IPS-20b (cell line): ENCODE results near the gene DCC.

ENCODE experiments used
- H3K27ac ChIP-seq: one replicate; pipeline ENCODE4 v1.5.1; 2013; ENCODE audit warnings: low read length
- H3K27me3 ChIP-seq: 2 replicates; pipeline ENCODE4 v1.6.1; 2013; ENCODE audit warnings: mild to moderate bottlenecking, low read length, inconsistent platforms; ENCODE audit not compliant: insufficient read depth
- H3K36me3 ChIP-seq: 2 replicates; pipeline ENCODE4 v1.6.1; 2013; ENCODE audit warnings: low read depth, mild to moderate bottlenecking, inconsistent platforms, low read length, moderate library complexity; ENCODE audit not compliant: insufficient read depth
- H3K4me1 ChIP-seq: 2 replicates; pipeline ENCODE4 v1.6.1; 2013; ENCODE audit warnings: mild to moderate bottlenecking, control low read depth, inconsistent platforms, low read length, moderate library complexity; ENCODE audit not compliant: insufficient read depth
- H3K4me3 ChIP-seq: 2 replicates; pipeline ENCODE4 v1.5.1; 2013; ENCODE audit warnings: mild to moderate bottlenecking, low read length, inconsistent platforms
- H3K9ac ChIP-seq: 2 replicates; pipeline ENCODE4 v1.6.1; 2013; ENCODE audit warnings: low read depth, mild to moderate bottlenecking, inconsistent platforms, low read length, moderate library complexity
- H3K9me3 ChIP-seq: 2 replicates; pipeline ENCODE4 v1.6.1; 2013; ENCODE audit warnings: mild to moderate bottlenecking, low read depth, low read length, inconsistent platforms; ENCODE audit not compliant: insufficient read depth

Gene DCC

GRCh38 chr18:53018791-53019190 is 678.8 kb downstream of the DCC start:
- H3K4me3 ChIP-seq = no peak overlapping the region

GRCh38 chr18:53025247-53025646 is 685.2 kb downstream of the DCC start:
- no peaks in the 10 kb centered on the region for H3K27me3 ChIP-seq
- H3K4me3 ChIP-seq = no peak overlapping the region
- H3K9ac ChIP-seq = no peak overlapping the region
- no peaks in the 10 kb centered on the region for H3K36me3 ChIP-seq
- no peak overlapping the region for H3K27ac ChIP-seq
- H3K9me3 ChIP-seq = no peaks in the 10 kb centered on the region
- no peaks in the 10 kb centered on the region for H3K4me1 ChIP-seq

More at GRCh38 chr18:53018791-53019190, 678.8 kb downstream of the DCC start:
- H3K9me3 ChIP-seq = no peaks in the 10 kb centered on the region
- no peaks in the 10 kb centered on the region for H3K4me1 ChIP-seq
- no peaks in the 10 kb centered on the region for H3K36me3 ChIP-seq
- no peaks in the 10 kb centered on the region for H3K27me3 ChIP-seq
- H3K9ac ChIP-seq = no peak overlapping the region
- no peak overlapping the region for H3K27ac ChIP-seq

DNA sequence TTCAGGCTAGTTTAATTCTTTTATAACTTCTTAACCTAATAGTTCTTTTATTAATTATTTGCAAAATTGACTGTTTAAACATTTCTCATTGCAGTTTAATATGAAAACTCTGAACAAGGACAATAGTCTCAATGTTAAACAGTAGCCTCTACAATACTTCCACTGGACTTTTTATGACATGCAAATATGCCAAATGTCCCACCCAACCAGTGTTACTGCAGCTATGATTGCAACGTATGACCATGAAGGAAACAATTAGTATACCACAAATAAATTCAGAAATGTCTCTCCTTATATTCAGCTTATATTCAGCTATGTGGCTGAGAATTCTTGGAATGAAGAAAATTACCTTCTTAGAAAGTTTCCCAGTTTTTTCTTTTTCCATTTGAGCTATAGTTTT is 688.6 kb downstream of the DCC start:
- no peak overlapping the region for H3K27ac ChIP-seq
- H3K9me3 ChIP-seq = no peaks in the 10 kb centered on the region
- no peak overlapping the region for H3K9ac ChIP-seq
- H3K4me3 ChIP-seq = no peak overlapping the region
- no peaks in the 10 kb centered on the region for H3K36me3 ChIP-seq
- no peaks in the 10 kb centered on the region for H3K27me3 ChIP-seq
- no peaks in the 10 kb centered on the region for H3K4me1 ChIP-seq

DNA sequence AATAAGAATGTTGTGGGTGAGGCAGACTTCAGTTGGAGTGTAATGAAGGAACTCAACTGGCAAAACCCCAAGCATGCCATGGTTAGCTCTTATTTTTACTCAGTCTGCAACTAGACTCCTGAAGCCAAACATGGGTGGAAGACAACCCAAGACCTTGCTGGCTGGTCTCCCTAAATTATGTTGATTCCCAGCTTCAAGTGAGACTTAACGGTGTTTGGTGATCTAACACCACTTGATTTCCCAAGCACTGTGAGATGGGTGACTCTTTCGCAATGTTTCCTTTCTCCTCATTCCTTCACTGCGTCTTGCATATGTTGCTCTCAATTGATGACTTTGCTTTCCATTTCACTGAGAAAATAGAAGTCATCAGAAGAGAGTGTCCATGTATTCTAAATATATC is 693.1 kb downstream of the DCC start:
- H3K27me3 ChIP-seq = no peaks in the 10 kb centered on the region
- no peaks in the 10 kb centered on the region for H3K9me3 ChIP-seq

GRCh38 chr18:53038608-53039007 is 698.6 kb downstream of the DCC start:
- no peak overlapping the region for H3K4me3 ChIP-seq
- no peaks in the 10 kb centered on the region for H3K4me1 ChIP-seq
- H3K27ac ChIP-seq = no peak overlapping the region
- no peaks in the 10 kb centered on the region for H3K27me3 ChIP-seq
- H3K9me3 ChIP-seq = no peaks in the 10 kb centered on the region
- no peaks in the 10 kb centered on the region for H3K36me3 ChIP-seq
- H3K9ac ChIP-seq = no peak overlapping the region

More for the DNA sequence above, 693.1 kb downstream of the DCC start:
- Histone ChIP-seq H3K4me1 (no peaks in the 10 kb centered on the region), H3K4me3 (no peak overlapping the region), H3K27ac (no peak overlapping the region), H3K9ac (no peak overlapping the region), H3K36me3 (no peaks in the 10 kb centered on the region)

GRCh38 chr18:53040286-53040685 is 700.3 kb downstream of the DCC start:
- Histone ChIP-seq H3K9ac (no peak overlapping the region), H3K9me3 (no peaks in the 10 kb centered on the region), H3K4me3 (no peak overlapping the region), H3K36me3 (no peaks in the 10 kb centered on the region), H3K27me3 (no peaks in the 10 kb centered on the region), H3K27ac (no peak overlapping the region), H3K4me1 (no peaks in the 10 kb centered on the region)

- H3K27ac ChIP-seq = no peak overlapping the region
- H3K9ac ChIP-seq = no peak overlapping the region
- H3K36me3 ChIP-seq = no peaks in the 10 kb centered on the region
- H3K4me3 ChIP-seq = no peak overlapping the region
- H3K27me3 ChIP-seq = no peaks in the 10 kb centered on the region
- H3K9me3 ChIP-seq = no peaks in the 10 kb centered on the region
- no peaks in the 10 kb centered on the region for H3K4me1 ChIP-seq
Observed at GRCh38 chr18:53056064-53056463, 716.1 kb downstream of the DCC start.

- Histone ChIP-seq H3K27ac (no peak overlapping the region), H3K27me3 (no peaks in the 10 kb centered on the region), H3K4me1 (no peaks in the 10 kb centered on the region), H3K9ac (no peak overlapping the region), H3K4me3 (no peak overlapping the region), H3K36me3 (no peaks in the 10 kb centered on the region), H3K9me3 (no peaks in the 10 kb centered on the region)
Observed at GRCh38 chr18:53070788-53071187, 730.8 kb downstream of the DCC start.

DNA sequence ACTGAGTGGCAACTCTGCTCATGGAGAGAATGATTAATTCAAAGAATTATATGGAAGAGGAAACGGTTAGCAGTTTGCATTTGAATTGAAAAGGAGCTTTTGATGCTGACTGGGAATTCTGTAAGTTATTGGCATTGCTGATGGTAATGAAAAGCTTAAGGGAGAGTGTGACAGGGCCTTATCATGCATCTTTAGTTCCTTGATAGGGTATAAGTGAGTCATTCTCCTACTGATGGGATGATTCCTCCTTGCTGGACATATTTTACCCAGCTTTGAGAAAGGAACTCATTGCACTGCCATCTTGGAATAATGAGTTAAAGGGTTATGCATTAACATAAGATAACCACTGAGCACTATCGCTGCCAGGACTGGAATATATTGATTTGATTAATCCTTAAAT is 740.7 kb downstream of the DCC start:
- H3K27me3 ChIP-seq = no peaks in the 10 kb centered on the region
- H3K4me1 ChIP-seq = peaks cover 3% of the 10 kb centered on the region; the same call in 1 of the 2 replicates
- H3K36me3 ChIP-seq = no peaks in the 10 kb centered on the region
- no peak overlapping the region for H3K4me3 ChIP-seq
- no peak overlapping the region for H3K27ac ChIP-seq
- H3K9me3 ChIP-seq = no peaks in the 10 kb centered on the region
- no peak overlapping the region for H3K9ac ChIP-seq

- Histone ChIP-seq H3K4me1 (peaks cover 3% of the 10 kb centered on the region; the same call in 1 of the 2 replicates), H3K4me3 (no peak overlapping the region), H3K9me3 (no peaks in the 10 kb centered on the region), H3K27me3 (no peaks in the 10 kb centered on the region), H3K9ac (no peak overlapping the region), H3K27ac (no peak overlapping the region), H3K36me3 (no peaks in the 10 kb centered on the region)
Observed at GRCh38 chr18:53093636-53094035, 753.6 kb downstream of the DCC start.

- H3K4me3 ChIP-seq = no peak overlapping the region
- H3K4me1 ChIP-seq = peaks cover 3% of the 10 kb centered on the region; the same call in 1 of the 2 replicates
- H3K27me3 ChIP-seq = no peaks in the 10 kb centered on the region
- H3K9ac ChIP-seq = no peak overlapping the region
- no peak overlapping the region for H3K27ac ChIP-seq
- peaks cover 6% of the 10 kb centered on the region; the same call in 1 of the 2 replicates for H3K9me3 ChIP-seq
- H3K36me3 ChIP-seq = no peaks in the 10 kb centered on the region
Observed at GRCh38 chr18:53101536-53102105, 761.6 kb downstream of the DCC start.

GRCh38 chr18:53114441-53114840 is 774.4 kb downstream of the DCC start:
- H3K27ac ChIP-seq = no peak overlapping the region
- H3K4me3 ChIP-seq = no peak overlapping the region
- H3K27me3 ChIP-seq = no peaks in the 10 kb centered on the region
- H3K36me3 ChIP-seq = no peaks in the 10 kb centered on the region
- H3K9me3 ChIP-seq = no peaks in the 10 kb centered on the region
- peaks cover 2% of the 10 kb centered on the region; the same call in 1 of the 2 replicates for H3K4me1 ChIP-seq
- H3K9ac ChIP-seq = no peak overlapping the region
